ENCODE results near the gene NINL. TPM values are rescaled to one million over a fixed set of nuclear protein-coding genes. Genes with fewer than 3 reads are reported as not detected.

NINL gene
- total RNA-seq, 4 donors from 2014 or later: 3.0 to 5.8 (median 3.7) TPM

- no peaks in the 10 kb centered on the region for H3K4me1 ChIP-seq
- H3K27ac ChIP-seq (replicated peaks in 1 of 4): no peak overlapping the region
- H3K27me3 ChIP-seq: no peaks in the 10 kb centered on the region
- peaks cover 3 to 90% (median 28%) of the 10 kb centered on the region in 4 donors for H3K36me3 ChIP-seq
- H3K9me3 ChIP-seq: no peaks in the 10 kb centered on the region
- 94% methylated on average over 9 of the region's 15 CpGs for WGBS
- TF ChIP-seq, protein P1, sequence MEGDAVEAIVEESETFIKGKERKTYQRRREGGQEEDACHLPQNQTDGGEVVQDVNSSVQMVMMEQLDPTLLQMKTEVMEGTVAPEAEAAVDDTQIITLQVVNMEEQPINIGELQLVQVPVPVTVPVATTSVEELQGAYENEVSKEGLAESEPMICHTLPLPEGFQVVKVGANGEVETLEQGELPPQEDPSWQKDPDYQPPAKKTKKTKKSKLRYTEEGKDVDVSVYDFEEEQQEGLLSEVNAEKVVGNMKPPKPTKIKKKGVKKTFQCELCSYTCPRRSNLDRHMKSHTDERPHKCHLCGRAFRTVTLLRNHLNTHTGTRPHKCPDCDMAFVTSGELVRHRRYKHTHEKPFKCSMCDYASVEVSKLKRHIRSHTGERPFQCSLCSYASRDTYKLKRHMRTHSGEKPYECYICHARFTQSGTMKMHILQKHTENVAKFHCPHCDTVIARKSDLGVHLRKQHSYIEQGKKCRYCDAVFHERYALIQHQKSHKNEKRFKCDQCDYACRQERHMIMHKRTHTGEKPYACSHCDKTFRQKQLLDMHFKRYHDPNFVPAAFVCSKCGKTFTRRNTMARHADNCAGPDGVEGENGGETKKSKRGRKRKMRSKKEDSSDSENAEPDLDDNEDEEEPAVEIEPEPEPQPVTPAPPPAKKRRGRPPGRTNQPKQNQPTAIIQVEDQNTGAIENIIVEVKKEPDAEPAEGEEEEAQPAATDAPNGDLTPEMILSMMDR (IDR thresholded peaks at IDR 0.05): no peak
- no peak for TF ChIP-seq POLR2AphosphoS5 (IDR thresholded peaks at IDR 0.05)
- TF ChIP-seq POLR2A (IDR thresholded peaks at IDR 0.05; ENCODE audit: low read depth): no peak
- TF ChIP-seq EP300 (IDR thresholded peaks at IDR 0.05): no peak
- DNase-seq (ENCODE audit: extremely low spot score): no peak
- no peak overlapping the region for H3K4me3 ChIP-seq
- intact Hi-C loops (cut with DNase I): no loop called here
Observed at GRCh38 chr20:25465243-25466135, 119.8 kb downstream of the NINL start.

GRCh38 chr20:25464501-25465242 lies 120.7 kb downstream of the NINL start:
- intact Hi-C loops (cut with DNase I): no loop called here
- 86% methylated on average over 12 of the region's 13 CpGs for WGBS
- no peak overlapping the region for H3K4me3 ChIP-seq
- no peak for DNase-seq (ENCODE audit: extremely low spot score)
- H3K27ac ChIP-seq (replicated peaks in 1 of 4): no peak overlapping the region
- no peaks in the 10 kb centered on the region for H3K4me1 ChIP-seq
- H3K9me3 ChIP-seq: no peaks in the 10 kb centered on the region
- TF ChIP-seq, protein P1 (IDR thresholded peaks at IDR 0.05): no peak
- TF ChIP-seq POLR2AphosphoS5 (IDR thresholded peaks at IDR 0.05) (no peak), POLR2A (IDR thresholded peaks at IDR 0.05; ENCODE audit: low read depth) (no peak)
- H3K36me3 ChIP-seq: peaks cover 3 to 85% (median 25%) of the 10 kb centered on the region in 4 donors
- H3K27me3 ChIP-seq: no peaks in the 10 kb centered on the region

DNA sequence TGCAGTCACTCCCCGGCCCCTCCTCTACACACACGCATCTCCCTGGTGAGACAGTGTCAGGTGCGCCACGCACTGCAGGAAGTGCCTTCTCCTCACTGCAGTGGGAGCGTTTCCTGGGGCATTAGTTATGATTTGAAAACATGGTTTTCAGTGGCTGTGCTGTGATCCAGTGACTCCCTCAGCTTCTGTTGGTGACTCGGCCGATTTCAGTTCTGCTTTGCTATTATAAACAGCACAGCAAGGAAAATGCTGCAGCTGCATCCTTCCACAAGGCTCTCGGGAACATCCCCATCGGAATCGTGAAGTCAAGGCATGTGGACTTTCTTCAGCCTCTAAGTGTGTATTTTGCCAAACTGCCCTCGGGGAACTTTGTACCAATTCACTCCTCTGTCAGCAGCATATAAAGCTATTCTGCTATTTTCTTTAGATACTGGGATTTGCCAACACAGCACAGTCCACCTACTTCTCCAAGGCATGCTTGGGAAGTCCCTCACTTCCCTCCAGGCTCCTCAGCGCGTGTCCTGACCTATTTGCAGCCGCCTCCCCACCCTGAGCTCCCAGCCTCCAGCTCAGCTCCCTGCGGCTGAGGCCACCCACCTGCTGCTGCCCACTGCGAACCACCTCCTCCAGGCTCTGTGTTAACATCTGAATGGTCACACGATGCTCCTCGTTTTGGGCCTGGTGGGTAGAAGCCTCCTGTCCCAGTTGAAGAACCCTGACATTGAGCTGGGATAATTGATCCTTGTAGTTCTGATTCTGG lies 123.4 kb downstream of the NINL start:
- DNase-seq (ENCODE audit: extremely low spot score): no peak
- WGBS: 70% methylated on average over 18 of the region's 18 CpGs
- Histone ChIP-seq H3K27ac (replicated peaks in 1 of 4) (no peak overlapping the region), H3K9me3 (no peaks in the 10 kb centered on the region), H3K36me3 (peaks cover under 1 to 75% (median 19%) of the 10 kb centered on the region in 4 donors), H3K27me3 (no peaks in the 10 kb centered on the region), H3K4me3 (no peak overlapping the region), H3K4me1 (no peaks in the 10 kb centered on the region)
- no peak for TF ChIP-seq POLR2AphosphoS5 (IDR thresholded peaks at IDR 0.05)
- no peak for TF ChIP-seq POLR2A (IDR thresholded peaks at IDR 0.05; ENCODE audit: low read depth)
- no peak for TF ChIP-seq EP300 (IDR thresholded peaks at IDR 0.05)
- TF ChIP-seq, protein P1 (IDR thresholded peaks at IDR 0.05): no peak
- intact Hi-C loops (cut with DNase I): no loop called here

- Histone ChIP-seq H3K4me3 (no peak overlapping the region), H3K4me1 (no peaks in the 10 kb centered on the region), H3K36me3 (peaks cover 0 to 69% (median 15%) of the 10 kb centered on the region in 4 donors), H3K27me3 (no peaks in the 10 kb centered on the region), H3K27ac (replicated peaks in 1 of 4) (no peak overlapping the region), H3K9me3 (no peaks in the 10 kb centered on the region)
- no peak for TF ChIP-seq POLR2AphosphoS5 (IDR thresholded peaks at IDR 0.05)
- TF ChIP-seq, protein P1 (IDR thresholded peaks at IDR 0.05): no peak
- TF ChIP-seq EP300 (IDR thresholded peaks at IDR 0.05): no peak
- TF ChIP-seq POLR2A (IDR thresholded peaks at IDR 0.05; ENCODE audit: low read depth): no peak
- no peak for DNase-seq (ENCODE audit: extremely low spot score)
- intact Hi-C loops (cut with DNase I): no loop called here
- WGBS: 75% methylated on average over 8 of the region's 9 CpGs
Observed at GRCh38 chr20:25461281-25461650, 124.1 kb downstream of the NINL start.

Measured in esophagus muscularis mucosa (tissue), 4 donors.